ENCODE data around the gene TST.
A peak's percentile ranks its signal among the peaks of the same experiment; 100 is the strongest.

The TST gene

GRCh38 chr22:37019309-37020191 is at the start of gene TST, which contains the start of gene MPST:
TSS of gene TST (minus strand) at chr22:37019447. CDS start at chr22:37018732, 715 bp downstream.
TSS of gene MPST (plus strand) at chr22:37019742. CDS start at chr22:37019837, 95 bp downstream.
- no peak for DNase-seq

- DNase-seq = no peak
Measured at GRCh38 chr22:37068859-37069258, 49.6 kb upstream of the TST start.

GRCh38 chr22:37067428-37067827 is 48.2 kb upstream of the TST start:
- DNase-seq = no peak

GRCh38 chr22:37065961-37066360 is 46.7 kb upstream of the TST start:
- no peak for DNase-seq

- DNase-seq = no peak
Measured at GRCh38 chr22:37065180-37065579, 45.9 kb upstream of the TST start.

GRCh38 chr22:37064553-37064952 is 45.3 kb upstream of the TST start:
- no peak for DNase-seq

GRCh38 chr22:37063431-37064420 is 44.5 kb upstream of the TST start:
- DNase-seq = peak; percentile 38

- no peak for DNase-seq
Measured at GRCh38 chr22:37062702-37063381, 43.6 kb upstream of the TST start.

- no peak for DNase-seq
Measured at GRCh38 chr22:37062376-37062675, 43.1 kb upstream of the TST start.

GRCh38 chr22:37061611-37062375 is 42.5 kb upstream of the TST start:
- no peak for DNase-seq

GRCh38 chr22:37060801-37061610 is 41.8 kb upstream of the TST start:
- DNase-seq = no peak

- no peak for DNase-seq
Measured at GRCh38 chr22:37059876-37060449, 40.7 kb upstream of the TST start.

- DNase-seq = no peak
Measured at GRCh38 chr22:37058917-37059701, 39.9 kb upstream of the TST start.

GRCh38 chr22:37057796-37058510 is 38.7 kb upstream of the TST start:
- no peak for DNase-seq

GRCh38 chr22:37057226-37057625 is 38.0 kb upstream of the TST start:
- no peak for DNase-seq

GRCh38 chr22:37056246-37056645 is 37.0 kb upstream of the TST start:
- no peak for DNase-seq

GRCh38 chr22:37054600-37055365 is 35.5 kb upstream of the TST start:
- DNase-seq = no peak

- DNase-seq = no peak
Measured at GRCh38 chr22:37054056-37054395, 34.8 kb upstream of the TST start.
